Omental fat pad (tissue), 4 donors: ENCODE measurements around the gene AFF2. TPM values are rescaled to one million over a fixed set of nuclear protein-coding genes. Genes with fewer than 3 reads are reported as not detected.

Source experiments
- ATAC-seq: fragments of 150-250 bp; one replicate; pipeline ENCODE4 v1.9.1; 2016; ENCODE audit warnings: mild to moderate bottlenecking, moderate library complexity; ENCODE audit not compliant: low FRiP score
- DNase-seq: peaks from one replicate; pipeline ENCODE4 v3.0.0-alpha.2; 2019; ENCODE audit warnings: low spot score
- CTCF ChIP-seq, 3 donors: fragments of 450-650 bp; IDR thresholded peaks; one replicate each; pipeline ENCODE4 v1.5.1; 2016 to 2017; ENCODE audit warnings: antibody characterized with exemption in 3 of 3, mild to moderate bottlenecking in 3 of 3, moderate library complexity in 2 of 3
- total RNA-seq, 4 donors: library from RNA; depleted of rRNA; stranded (reverse); fragments of >200 nt; gene quantifications; one replicate each; pipeline ENCODE4 v1.1.0, GENCODE V29; 2016

AFF2 gene
- total RNA-seq, 4 donors from 2014 or later = 5.7 to 16.7 (median 12.3) TPM

DNA sequence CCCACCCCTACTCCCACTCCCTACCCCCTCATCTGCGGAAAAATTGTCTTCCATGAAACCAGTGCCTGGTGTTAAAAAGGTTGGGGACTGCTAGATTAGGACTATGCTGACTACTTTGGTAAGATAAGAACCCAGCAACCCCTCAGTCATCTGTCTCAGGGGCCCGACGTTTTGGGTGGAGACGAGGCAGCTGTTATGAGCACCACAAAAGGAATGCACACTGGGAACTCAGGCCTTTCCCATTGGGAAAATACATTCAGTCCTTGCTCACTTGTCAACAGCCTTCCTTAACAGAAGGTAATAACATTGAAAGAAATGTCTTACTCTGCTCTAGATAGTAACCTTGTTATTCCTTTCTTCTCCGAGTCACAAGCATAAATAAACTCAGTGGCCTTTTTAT lies 310.8 kb downstream of the AFF2 start:
- no peak for TF ChIP-seq CTCF (IDR thresholded peaks at IDR 0.05)
- ATAC-seq (no peak), DNase-seq (no peak)

GRCh38 chrX:148813422-148813821 lies 313.0 kb downstream of the AFF2 start:
- DNase-seq = no peak
- no peak for ATAC-seq
- TF ChIP-seq CTCF (IDR thresholded peaks at IDR 0.05) = no peak

DNA sequence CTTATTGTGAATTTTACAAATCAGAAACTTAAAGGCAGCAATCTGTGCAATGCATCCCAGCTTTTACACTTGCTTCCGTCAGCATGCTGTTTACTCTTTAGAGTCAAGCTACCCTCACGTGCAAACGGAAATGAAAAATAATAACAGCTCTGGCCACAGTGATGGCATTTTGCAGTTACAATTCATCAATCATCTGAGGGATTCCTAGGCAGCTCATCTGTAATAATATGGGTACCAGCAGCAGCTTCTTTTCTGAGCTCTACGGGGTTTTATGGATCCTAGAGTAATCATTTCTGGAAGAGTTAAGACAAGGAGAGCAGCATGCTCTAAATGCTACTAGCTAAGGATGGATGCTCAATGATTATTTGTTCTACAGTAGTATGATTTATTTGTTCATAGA lies 313.6 kb downstream of the AFF2 start:
- no peak for DNase-seq
- TF ChIP-seq CTCF (IDR thresholded peaks at IDR 0.05) = no peak
- ATAC-seq = no peak

DNA sequence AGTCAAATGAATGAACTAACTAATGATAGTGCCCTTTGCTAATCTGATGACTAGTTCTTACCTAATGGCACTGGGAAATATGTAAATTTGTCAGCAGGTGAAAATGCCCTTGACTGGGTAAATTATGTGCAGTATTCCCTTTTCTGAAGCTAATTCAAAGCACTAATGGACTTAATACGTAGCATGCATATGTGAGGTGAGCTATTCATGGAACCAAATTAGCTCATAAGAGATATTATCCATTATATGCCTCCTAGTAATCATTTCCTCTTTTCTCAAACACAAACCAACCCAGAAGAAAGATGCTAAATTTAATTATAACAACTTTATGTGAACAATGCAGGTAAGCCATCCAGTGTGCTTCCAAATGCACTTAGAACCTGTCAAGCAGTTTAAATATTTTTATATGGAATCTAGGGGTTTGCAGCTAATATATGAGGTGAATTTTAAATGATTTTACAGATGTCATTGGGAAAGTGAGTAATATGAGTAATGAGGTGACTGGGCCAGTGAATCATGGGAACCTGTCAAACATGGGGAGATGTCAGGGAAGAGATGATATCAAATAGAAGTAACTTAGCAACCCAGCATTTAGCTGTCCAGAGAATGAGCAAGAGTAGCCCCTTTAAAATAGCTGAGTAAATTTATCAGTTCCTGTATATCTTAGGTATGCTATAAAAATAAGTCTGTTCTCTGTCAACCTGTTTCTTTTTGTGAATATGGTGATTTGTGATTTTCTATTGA lies 315.0 kb downstream of the AFF2 start:
- DNase-seq = no peak
- ATAC-seq = no peak
- TF ChIP-seq CTCF (IDR thresholded peaks at IDR 0.05) = no peak

DNA sequence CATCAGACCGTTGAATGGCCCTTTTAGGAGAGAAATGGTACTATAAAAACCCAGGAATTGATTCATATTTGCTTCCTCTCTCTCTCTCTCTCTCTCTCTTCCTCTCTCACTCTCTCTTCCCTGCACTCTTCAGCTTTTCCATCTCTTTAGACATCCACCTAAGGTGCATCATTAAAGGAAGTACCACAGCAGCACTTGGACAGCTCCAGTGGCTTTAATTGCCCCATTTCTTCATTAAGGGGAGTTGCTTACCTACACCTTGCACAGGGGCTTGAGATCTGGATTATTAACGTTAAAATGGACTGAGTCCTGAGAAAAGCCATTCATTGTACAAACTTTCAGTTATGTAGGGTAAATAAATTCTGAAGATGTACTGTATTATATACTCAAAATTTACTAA lies 323.6 kb downstream of the AFF2 start:
- DNase-seq (no peak), ATAC-seq (no peak)
- TF ChIP-seq CTCF (IDR thresholded peaks at IDR 0.05) = no peak

DNA sequence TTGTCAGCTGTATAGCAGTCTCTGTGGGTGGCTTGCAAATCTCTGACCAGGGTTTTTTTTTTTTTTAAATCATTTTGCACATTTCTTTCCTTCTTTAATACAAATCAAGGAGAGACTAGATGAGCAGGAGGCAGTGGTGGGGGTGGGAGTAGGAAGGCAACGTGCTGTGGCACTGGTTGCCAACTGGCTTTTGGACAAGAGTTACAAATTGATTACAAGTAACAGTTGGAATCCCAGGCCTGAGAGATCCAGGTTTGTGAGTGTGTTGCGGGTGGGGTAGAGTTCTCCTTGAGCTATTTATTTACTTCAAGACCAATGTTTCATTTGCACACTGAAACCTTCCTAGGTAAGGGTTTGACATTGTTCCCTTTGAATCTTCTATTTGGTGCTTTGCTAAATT lies 325.3 kb downstream of the AFF2 start:
- ATAC-seq (no peak), DNase-seq (no peak)
- TF ChIP-seq CTCF (IDR thresholded peaks at IDR 0.05) = no peak

- TF ChIP-seq CTCF (IDR thresholded peaks at IDR 0.05) = no peak
- no peak for ATAC-seq
- DNase-seq = no peak
These were observed 336.3 kb downstream of the AFF2 start for GRCh38 chrX:148836741-148837140.
